CD4-positive, alpha-beta T cell treated with Interleukin-12 subunit alpha and Interleukin-12 subunit beta, for 1 hour (primary cell): ENCODE data around the gene MAF.

ENCODE experiments used
- DNase-seq: peaks from one replicate; pipeline ENCODE4 v3.0.0-alpha.2; 2020

MAF gene

DNA sequence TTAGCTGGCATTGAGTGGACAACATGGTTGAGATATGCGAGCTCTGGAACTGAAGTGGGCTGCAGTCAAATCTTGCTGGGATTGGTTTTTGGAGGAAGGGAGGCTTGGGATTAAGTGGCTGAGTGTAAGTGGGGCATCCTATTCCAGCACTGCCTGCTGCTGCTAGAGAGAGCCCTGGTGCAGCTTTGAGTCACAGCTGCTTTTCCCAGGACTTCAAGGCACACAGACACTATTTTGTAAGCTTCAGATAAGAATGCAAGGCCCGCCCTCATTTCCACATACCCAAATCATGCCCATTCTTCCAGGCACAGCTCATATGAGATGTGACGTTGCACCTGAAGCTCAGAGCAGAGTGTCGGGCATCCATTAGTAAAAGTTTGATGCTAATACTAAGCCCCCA, 10.2 kb upstream of the MAF start:
- DNase-seq, result no peak

- DNase-seq, result no peak
Observed at GRCh38 chr16:79609861-79610260, 9.3 kb upstream of the MAF start.

- no peak for DNase-seq
Observed at GRCh38 chr16:79608976-79609375, 8.4 kb upstream of the MAF start.

- no peak for DNase-seq
Observed at GRCh38 chr16:79607587-79607986, 7.0 kb upstream of the MAF start.

GRCh38 chr16:79605999-79606398, 5.5 kb upstream of the MAF start:
- no peak for DNase-seq

DNA sequence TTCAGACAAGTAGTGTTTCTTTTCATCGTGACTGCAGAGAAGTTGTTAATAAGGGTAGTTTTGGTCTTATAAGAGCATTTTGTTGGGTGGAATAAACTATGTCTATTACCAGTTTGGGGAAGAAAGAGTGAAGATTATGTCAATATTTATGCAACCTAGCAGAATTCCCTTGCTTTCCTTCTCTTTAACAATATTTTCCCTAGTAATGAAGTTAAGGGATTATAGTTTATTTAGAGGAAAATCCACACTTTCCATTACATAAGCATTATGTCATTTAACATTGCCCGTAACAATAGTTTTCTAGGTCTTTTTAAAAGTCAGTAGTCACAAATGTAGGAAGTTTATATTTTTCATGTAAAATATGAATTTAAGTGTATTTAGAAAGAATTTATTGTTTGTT, 2.5 kb upstream of the MAF start:
- DNase-seq, result no peak

- DNase-seq, result no peak
Observed at GRCh38 chr16:79602628-79603014, 2.1 kb upstream of the MAF start.

DNA sequence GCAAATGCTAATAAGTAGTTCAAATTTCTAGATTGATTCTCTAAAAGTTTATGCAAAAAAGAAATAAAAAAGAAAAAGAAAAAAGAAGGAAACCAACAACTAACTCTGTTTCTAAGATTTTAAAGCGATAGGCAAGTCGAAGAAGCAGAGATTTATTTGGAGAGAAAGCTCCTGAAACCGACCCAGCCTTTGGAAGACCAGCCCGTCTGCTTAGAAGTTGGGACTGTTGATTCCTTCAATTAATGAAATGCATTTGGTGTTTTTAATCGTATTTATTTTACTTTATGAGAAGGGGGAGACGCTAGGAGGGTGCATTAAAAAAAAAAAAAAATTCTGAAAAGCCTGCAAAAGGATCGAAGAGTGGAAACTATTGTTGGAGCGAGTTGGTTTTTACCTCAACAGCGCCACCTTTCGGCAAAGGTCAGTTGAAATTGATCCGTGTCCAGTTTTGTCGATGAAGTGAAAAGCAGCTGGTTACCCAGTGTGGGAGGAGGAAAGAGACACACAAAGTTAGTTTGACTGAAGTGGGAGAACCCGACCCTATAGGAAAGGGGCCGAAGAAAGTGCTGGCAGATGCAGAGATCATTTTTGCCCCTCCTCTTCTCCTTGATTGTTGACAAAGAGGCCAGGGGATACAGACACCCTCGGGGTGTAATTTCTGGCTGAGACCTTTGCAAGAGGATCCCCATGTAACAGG, 1.5 kb upstream of the MAF start:
- DNase-seq, result peak; percentile 89

DNA sequence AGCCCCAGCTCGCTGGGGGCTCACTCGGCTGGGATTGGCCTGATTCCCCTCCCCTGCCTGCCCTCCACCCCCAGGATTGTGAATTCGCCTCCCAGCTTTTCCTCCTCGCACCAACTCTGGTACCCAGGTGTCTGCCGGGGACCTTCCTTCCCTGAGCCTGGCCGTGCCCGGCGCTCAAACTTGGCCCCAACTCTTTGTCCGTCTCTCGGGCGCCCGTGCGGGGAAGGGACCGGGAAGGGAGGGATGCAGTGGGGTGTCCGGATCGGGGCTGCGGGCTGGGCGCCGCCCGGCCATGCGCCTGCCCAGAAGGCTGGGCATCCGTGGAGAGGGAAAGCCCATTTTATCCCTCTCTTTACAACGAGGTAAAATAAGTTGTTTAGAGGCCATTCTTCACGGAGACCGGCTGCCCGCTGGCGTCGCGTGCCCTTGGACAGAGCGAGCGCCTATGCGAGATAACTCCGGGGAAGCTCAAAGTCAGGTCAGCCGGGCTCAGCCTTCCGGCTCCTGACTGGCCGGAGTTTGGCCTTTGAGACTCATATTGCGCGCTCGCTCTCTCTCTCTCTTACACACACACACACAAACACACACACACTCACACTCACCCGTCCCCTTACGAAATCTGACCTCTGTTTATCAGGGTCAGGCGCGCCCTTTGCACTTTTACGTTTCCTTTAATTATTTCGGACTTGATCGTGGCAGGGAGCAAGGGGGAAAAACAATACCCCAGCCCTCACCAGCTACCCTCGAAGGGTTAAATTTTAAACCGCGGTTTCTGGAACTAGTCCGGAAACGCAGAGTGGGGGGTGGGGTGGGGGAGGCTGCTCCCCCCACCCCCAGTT, 774 bp upstream of the MAF start:
- DNase-seq, result peak; percentile 41

- DNase-seq, result peak; percentile 55
Observed at GRCh38 chr16:79599837-79600637, 500 bp downstream of the MAF start.

- DNase-seq, result no peak
Observed at GRCh38 chr16:79599256-79599836, 1.2 kb downstream of the MAF start.

GRCh38 chr16:79598348-79599181, 2.0 kb downstream of the MAF start:
- peak; percentile 43 for DNase-seq

GRCh38 chr16:79598063-79598347, 2.5 kb downstream of the MAF start:
- DNase-seq, result no peak

DNA sequence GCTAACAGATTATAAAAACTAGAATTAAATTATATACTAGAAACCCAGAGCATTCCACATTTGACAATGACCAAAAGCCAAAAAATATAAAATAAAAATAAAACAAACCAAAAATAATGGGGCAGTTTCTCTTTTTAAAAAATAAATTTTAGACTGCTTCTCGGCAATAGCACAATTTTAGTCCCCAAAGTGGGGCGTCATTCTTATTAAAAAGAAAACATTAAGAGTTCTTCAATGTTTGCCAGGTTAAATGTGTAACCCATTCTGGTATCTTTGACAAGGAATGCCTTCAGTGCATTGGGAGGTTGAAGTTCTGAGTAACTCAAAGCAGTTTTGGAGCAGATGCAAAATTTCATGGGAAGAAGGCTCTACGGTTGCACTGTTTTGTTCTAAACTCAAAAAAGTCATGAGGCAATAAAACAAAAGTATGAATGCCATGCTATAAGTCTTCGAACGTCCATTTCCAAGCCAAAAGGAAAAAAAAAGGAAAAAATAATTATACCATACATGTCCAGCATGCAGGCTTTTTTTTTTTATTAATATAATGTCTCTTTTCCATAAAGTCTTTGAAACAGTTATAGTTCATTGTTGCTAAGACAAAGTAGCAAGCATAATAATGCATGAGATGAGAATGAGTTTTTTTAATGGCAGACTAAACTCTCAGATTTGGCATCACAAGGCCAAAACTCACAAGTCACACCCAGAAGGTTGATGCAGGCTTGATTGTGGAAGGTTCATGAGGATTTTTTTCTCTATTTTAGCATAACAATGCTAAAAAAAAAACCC, 3.1 kb downstream of the MAF start:
- no peak for DNase-seq

- DNase-seq, result no peak
Observed at GRCh38 chr16:79595931-79596450, 4.5 kb downstream of the MAF start.

DNA sequence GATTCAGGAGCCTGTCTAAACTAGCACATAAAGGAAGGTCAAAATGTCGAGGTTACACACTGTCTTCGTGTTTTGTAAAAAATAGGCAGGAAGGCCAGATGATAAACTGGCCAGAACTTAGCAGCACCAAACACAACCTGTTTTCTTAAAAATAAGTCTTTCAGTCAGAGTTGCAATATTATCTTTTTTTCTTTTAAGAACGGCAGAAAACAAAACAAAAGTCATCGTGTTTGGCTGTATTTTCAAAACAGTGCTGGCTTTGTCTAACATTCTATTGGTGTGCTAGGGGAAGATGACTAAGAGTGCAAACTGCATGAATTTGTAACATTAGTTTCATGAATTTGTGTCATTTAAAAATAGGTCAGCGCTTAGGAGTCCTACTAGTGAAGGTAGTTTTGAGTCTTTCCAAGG, 5.3 kb downstream of the MAF start:
- DNase-seq, result no peak

GRCh38 chr16:79593754-79594153, 6.8 kb downstream of the MAF start:
- DNase-seq, result no peak

DNA sequence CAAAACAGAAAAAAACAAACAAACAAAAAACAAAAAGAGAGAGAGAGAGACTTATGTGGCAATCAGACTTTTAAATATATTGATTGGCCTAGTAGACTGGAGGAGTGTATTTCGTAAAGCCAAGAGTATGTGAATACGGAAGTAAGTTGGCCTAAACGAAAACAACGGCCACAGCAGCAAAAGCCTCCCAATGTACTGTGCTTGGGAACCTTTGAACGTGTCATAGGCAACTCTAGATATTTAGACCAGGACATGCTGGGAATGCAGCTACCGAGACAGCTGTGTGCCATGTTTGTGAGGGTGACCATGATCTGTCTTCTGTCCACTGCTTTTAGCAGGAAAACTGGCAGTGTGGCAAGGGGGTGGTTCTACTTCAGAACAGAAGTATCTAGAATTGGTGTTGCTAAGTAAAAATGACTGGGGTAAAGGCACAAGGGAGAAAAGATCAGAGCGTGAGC, 7.4 kb downstream of the MAF start:
- no peak for DNase-seq

GRCh38 chr16:79592186-79592585, 8.4 kb downstream of the MAF start:
- no peak for DNase-seq

DNA sequence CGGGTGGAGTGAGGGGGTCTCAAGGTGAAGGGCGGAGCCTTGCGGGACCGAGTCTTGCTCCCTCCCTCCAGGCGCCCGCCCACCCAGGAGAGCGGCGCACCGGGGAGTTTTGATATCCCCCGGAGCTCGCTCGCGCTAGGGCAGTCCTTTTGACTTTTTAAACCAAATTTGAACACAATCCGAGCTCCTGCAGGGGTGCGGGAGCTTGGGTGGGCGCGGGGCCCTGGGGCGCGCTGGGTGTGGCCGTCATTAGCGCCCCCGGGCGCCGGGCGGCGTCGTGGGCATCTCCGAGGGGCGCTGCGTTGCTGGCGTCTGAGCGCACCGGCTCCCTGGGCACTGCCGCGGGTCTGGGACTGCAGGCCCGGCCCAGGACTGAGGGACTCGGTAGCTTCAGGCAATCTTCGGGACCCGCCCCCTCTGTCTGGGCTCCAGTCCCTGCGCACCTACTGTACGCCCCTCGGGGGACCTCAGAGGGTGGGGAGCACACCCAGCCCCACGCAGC, 10.9 kb downstream of the MAF start:
- no peak for DNase-seq

DNA sequence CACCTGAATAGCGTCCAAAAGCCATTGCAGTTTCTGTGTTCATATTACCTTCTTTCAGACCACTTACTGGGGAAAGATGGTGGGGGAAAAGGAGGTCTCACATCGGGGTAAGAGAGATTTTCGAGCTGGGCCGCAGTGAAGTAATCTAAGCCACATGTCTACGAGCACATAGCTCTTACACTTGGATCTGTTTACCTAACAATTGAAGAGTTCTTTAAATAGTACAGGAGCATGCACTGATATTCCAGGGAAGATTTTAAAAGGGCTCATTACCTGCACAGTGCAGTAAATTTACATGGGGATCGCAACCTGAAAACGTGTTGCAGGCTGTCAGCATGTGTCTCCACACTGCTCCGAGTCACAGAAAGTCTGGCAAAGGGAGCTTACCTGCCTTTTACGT, 12.6 kb downstream of the MAF start:
- DNase-seq, result no peak
